Effector memory CD4-positive, alpha-beta T cell (primary cell): ENCODE measurements around the gene SERPINE3.

Experiments
- DNase-seq, 3 donors: peaks; one replicate each; pipeline ENCODE4 v3.0.0-alpha.2; 2020
- H3K27ac ChIP-seq: 2 replicates; pipeline ENCODE4 v1.7.0; 2013; ENCODE audit warnings: mild to moderate bottlenecking, low read length, moderate library complexity; ENCODE audit not compliant: insufficient read depth, poor library complexity, severe bottlenecking
- H3K27me3 ChIP-seq: replicated peaks from 2 replicates; pipeline ENCODE4 v1.7.0; 2013; ENCODE audit warnings: mild to moderate bottlenecking, low read length; ENCODE audit not compliant: insufficient read depth, control insufficient read depth, poor library complexity, severe bottlenecking
- H3K36me3 ChIP-seq: 2 replicates; pipeline ENCODE4 v1.7.0; 2013; ENCODE audit warnings: mild to moderate bottlenecking, low read length, moderate library complexity; ENCODE audit not compliant: control insufficient read depth, insufficient read depth
- H3K4me1 ChIP-seq: 2 replicates; pipeline ENCODE4 v1.7.0; 2013; ENCODE audit warnings: low read length, mild to moderate bottlenecking; ENCODE audit not compliant: control insufficient read depth, insufficient read depth, poor library complexity, severe bottlenecking
- H3K4me3 ChIP-seq: 2 replicates; pipeline ENCODE4 v1.7.0; 2013; ENCODE audit warnings: low read length, low read depth, mild to moderate bottlenecking; ENCODE audit not compliant: insufficient read depth, poor library complexity, severe bottlenecking
- H3K9me3 ChIP-seq: 2 replicates; pipeline ENCODE4 v1.7.0; 2013; ENCODE audit warnings: mild to moderate bottlenecking, low read length, moderate library complexity; ENCODE audit not compliant: control insufficient read depth

The SERPINE3 gene

GRCh38 chr13:51380269-51380668, 40.8 kb downstream of the SERPINE3 start:
- Histone ChIP-seq H3K36me3 (peaks cover 32% of the 10 kb centered on the region), H3K27me3 (no peaks in the 10 kb centered on the region), H3K9me3 (no peaks in the 10 kb centered on the region), H3K27ac (no peak overlapping the region), H3K4me1 (no peaks in the 10 kb centered on the region), H3K4me3 (no peak overlapping the region)
- no peak for DNase-seq

- no peak overlapping the region for H3K4me3 ChIP-seq
- no peak for DNase-seq
- no peaks in the 10 kb centered on the region for H3K4me1 ChIP-seq
- no peak overlapping the region for H3K27ac ChIP-seq
- H3K36me3 ChIP-seq: peaks cover 20% of the 10 kb centered on the region
- H3K27me3 ChIP-seq: no peaks in the 10 kb centered on the region
- H3K9me3 ChIP-seq: no peaks in the 10 kb centered on the region
Measured at GRCh38 chr13:51385114-51385513, 45.6 kb downstream of the SERPINE3 start.

- no peaks in the 10 kb centered on the region for H3K9me3 ChIP-seq
- peaks cover 5% of the 10 kb centered on the region for H3K36me3 ChIP-seq
- no peak overlapping the region for H3K27ac ChIP-seq
- no peak for DNase-seq
- H3K4me1 ChIP-seq: no peaks in the 10 kb centered on the region
- no peaks in the 10 kb centered on the region for H3K27me3 ChIP-seq
- no peak overlapping the region for H3K4me3 ChIP-seq
Measured at GRCh38 chr13:51394724-51395123, 55.2 kb downstream of the SERPINE3 start.

GRCh38 chr13:51396352-51396751, 56.9 kb downstream of the SERPINE3 start:
- H3K4me3 ChIP-seq: no peak overlapping the region
- no peaks in the 10 kb centered on the region for H3K9me3 ChIP-seq
- H3K4me1 ChIP-seq: no peaks in the 10 kb centered on the region
- no peaks in the 10 kb centered on the region for H3K27me3 ChIP-seq
- no peak for DNase-seq
- no peak overlapping the region for H3K27ac ChIP-seq
- peaks cover 5% of the 10 kb centered on the region for H3K36me3 ChIP-seq

GRCh38 chr13:51397262-51397941, 57.9 kb downstream of the SERPINE3 start:
- peaks cover 5% of the 10 kb centered on the region for H3K36me3 ChIP-seq
- no peak overlapping the region for H3K4me3 ChIP-seq
- H3K4me1 ChIP-seq: no peaks in the 10 kb centered on the region
- DNase-seq: no peak
- H3K27me3 ChIP-seq: no peaks in the 10 kb centered on the region
- H3K9me3 ChIP-seq: no peaks in the 10 kb centered on the region
- H3K27ac ChIP-seq: no peak overlapping the region

- Histone ChIP-seq H3K27ac (no peak overlapping the region), H3K4me1 (no peaks in the 10 kb centered on the region)
- DNase-seq: no peak
Measured at GRCh38 chr13:51405176-51405575, 65.7 kb downstream of the SERPINE3 start.

GRCh38 chr13:51412431-51412830, 72.9 kb downstream of the SERPINE3 start:
- Histone ChIP-seq H3K27me3 (no peaks in the 10 kb centered on the region), H3K36me3 (peaks cover 11% of the 10 kb centered on the region), H3K27ac (no peak overlapping the region), H3K4me1 (no peaks in the 10 kb centered on the region), H3K9me3 (no peaks in the 10 kb centered on the region), H3K4me3 (no peak overlapping the region)
- DNase-seq: no peak

More at GRCh38 chr13:51405176-51405575, 65.7 kb downstream of the SERPINE3 start:
- H3K4me3 ChIP-seq: no peak overlapping the region
- H3K36me3 ChIP-seq: no peaks in the 10 kb centered on the region
- no peaks in the 10 kb centered on the region for H3K27me3 ChIP-seq
- H3K9me3 ChIP-seq: no peaks in the 10 kb centered on the region
